ENCODE measurements around the gene NFKBIE. TPM values are rescaled to one million over a fixed set of nuclear protein-coding genes. Genes with fewer than 3 reads are reported as not detected.

The NFKBIE gene
- total and polyA plus RNA-seq, 4 donors = 3.7 to 4.9 (median 4.7) TPM

DNA sequence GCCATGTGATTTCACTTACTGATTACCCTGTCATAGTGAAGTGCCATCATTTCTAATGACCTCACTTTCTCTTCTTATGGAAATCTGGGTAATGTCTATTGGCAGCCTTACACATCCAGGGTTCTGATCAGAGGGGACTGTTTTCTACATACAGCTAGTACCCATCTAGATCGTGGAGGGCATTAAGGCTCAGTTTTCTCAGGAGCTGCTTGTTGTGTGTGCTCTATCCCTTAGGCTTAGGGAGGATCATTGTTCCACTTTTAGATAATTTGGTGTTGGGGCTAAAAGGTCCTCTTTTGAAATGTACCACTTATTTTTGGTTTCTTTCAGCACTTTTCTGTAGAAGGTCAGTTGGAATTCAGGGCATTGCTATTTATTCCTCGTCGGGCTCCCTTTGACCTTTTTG lies 14.6 kb downstream of the NFKBIE start:
- Histone ChIP-seq H3K27ac (ENCODE audit: low read depth in 1 of 2, low read length in 2 of 2) (peak overlapping the region in 1 of 2 donors; percentile 36), H3K9ac (ENCODE audit: low read depth in 1 of 2, low read length in 2 of 2) (no peak overlapping the region), H3K4me1 (ENCODE audit: control insufficient read depth in 4 of 4, insufficient read depth in 4 of 4, low read length in 3 of 4) (peaks cover 2 to 28% (median 19%) of the 10 kb centered on the region in 4 donors), H3K27me3 (ENCODE audit: control insufficient read depth in 4 of 4, insufficient read depth in 4 of 4, low read length in 3 of 4) (no peaks in the 10 kb centered on the region), H3K4me3 (ENCODE audit: low read depth in 1 of 3, low read length in 3 of 3) (no peak overlapping the region), H3K9me3 (ENCODE audit: control insufficient read depth in 4 of 4, low read length in 3 of 4) (no peaks in the 10 kb centered on the region), H3K36me3 (ENCODE audit: control insufficient read depth in 4 of 4, insufficient read depth in 3 of 4, low read depth in 1 of 4, low read length in 3 of 4) (peaks cover 10 to 64% (median 52%) of the 10 kb centered on the region in 4 donors)
- no peak for DNase-seq (ENCODE audit: low spot score)
- 87% methylated on average over 3 of the region's 3 CpGs for WGBS
- TF ChIP-seq FOXA2 (IDR thresholded peaks at IDR 0.05) = no peak
- TF ChIP-seq RXRA (IDR thresholded peaks at IDR 0.05) = no peak
- TF ChIP-seq EGR1 (IDR thresholded peaks at IDR 0.05; ENCODE audit: low read depth in 2 of 2) = no peak
- no peak for TF ChIP-seq HNF4A (conservative IDR thresholded peaks at IDR 0.05)
- TF ChIP-seq MAX (IDR thresholded peaks at IDR 0.05) = no peak
- TF ChIP-seq SP1 (IDR thresholded peaks at IDR 0.05) = no peak
- no peak for TF ChIP-seq JUND (IDR thresholded peaks at IDR 0.05)
- TF ChIP-seq TAF1 (conservative IDR thresholded peaks at IDR 0.05) = no peak
- no peak for TF ChIP-seq RAD21 (IDR thresholded peaks at IDR 0.05)
- no peak for TF ChIP-seq FOXA1 (IDR thresholded peaks at IDR 0.05)

- Histone ChIP-seq H3K27ac (ENCODE audit: low read depth in 1 of 2, low read length in 2 of 2) (peak overlapping the region in 1 of 2 donors; percentile 36), H3K9ac (ENCODE audit: low read depth in 1 of 2, low read length in 2 of 2) (no peak overlapping the region), H3K9me3 (ENCODE audit: control insufficient read depth in 4 of 4, low read length in 3 of 4) (no peaks in the 10 kb centered on the region), H3K27me3 (ENCODE audit: control insufficient read depth in 4 of 4, insufficient read depth in 4 of 4, low read length in 3 of 4) (no peaks in the 10 kb centered on the region), H3K4me1 (ENCODE audit: control insufficient read depth in 4 of 4, insufficient read depth in 4 of 4, low read length in 3 of 4) (peaks cover 5 to 27% (median 23%) of the 10 kb centered on the region in 4 donors), H3K36me3 (ENCODE audit: control insufficient read depth in 4 of 4, insufficient read depth in 3 of 4, low read depth in 1 of 4, low read length in 3 of 4) (peaks cover 10 to 63% (median 52%) of the 10 kb centered on the region in 4 donors), H3K4me3 (ENCODE audit: low read depth in 1 of 3, low read length in 3 of 3) (no peak overlapping the region)
- no peak for DNase-seq (ENCODE audit: low spot score)
- TF ChIP-seq, protein P1, sequence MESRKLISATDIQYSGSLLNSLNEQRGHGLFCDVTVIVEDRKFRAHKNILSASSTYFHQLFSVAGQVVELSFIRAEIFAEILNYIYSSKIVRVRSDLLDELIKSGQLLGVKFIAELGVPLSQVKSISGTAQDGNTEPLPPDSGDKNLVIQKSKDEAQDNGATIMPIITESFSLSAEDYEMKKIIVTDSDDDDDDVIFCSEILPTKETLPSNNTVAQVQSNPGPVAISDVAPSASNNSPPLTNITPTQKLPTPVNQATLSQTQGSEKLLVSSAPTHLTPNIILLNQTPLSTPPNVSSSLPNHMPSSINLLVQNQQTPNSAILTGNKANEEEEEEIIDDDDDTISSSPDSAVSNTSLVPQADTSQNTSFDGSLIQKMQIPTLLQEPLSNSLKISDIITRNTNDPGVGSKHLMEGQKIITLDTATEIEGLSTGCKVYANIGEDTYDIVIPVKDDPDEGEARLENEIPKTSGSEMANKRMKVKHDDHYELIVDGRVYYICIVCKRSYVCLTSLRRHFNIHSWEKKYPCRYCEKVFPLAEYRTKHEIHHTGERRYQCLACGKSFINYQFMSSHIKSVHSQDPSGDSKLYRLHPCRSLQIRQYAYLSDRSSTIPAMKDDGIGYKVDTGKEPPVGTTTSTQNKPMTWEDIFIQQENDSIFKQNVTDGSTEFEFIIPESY (IDR thresholded peaks at IDR 0.05) = no peak
- TF ChIP-seq RAD21 (IDR thresholded peaks at IDR 0.05) (no peak), JUND (IDR thresholded peaks at IDR 0.05) (no peak), TAF1 (conservative IDR thresholded peaks at IDR 0.05) (no peak), HNF4A (conservative IDR thresholded peaks at IDR 0.05) (no peak), EGR1 (IDR thresholded peaks at IDR 0.05; ENCODE audit: low read depth in 2 of 2) (no peak), MAX (IDR thresholded peaks at IDR 0.05) (no peak), RXRA (IDR thresholded peaks at IDR 0.05) (no peak), YY1 (IDR thresholded peaks at IDR 0.05) (no peak), FOXA1 (IDR thresholded peaks at IDR 0.05) (no peak), FOXA2 (IDR thresholded peaks at IDR 0.05) (no peak), ATF3 (IDR thresholded peaks at IDR 0.05) (no peak)
- TF ChIP-seq, protein P2, sequence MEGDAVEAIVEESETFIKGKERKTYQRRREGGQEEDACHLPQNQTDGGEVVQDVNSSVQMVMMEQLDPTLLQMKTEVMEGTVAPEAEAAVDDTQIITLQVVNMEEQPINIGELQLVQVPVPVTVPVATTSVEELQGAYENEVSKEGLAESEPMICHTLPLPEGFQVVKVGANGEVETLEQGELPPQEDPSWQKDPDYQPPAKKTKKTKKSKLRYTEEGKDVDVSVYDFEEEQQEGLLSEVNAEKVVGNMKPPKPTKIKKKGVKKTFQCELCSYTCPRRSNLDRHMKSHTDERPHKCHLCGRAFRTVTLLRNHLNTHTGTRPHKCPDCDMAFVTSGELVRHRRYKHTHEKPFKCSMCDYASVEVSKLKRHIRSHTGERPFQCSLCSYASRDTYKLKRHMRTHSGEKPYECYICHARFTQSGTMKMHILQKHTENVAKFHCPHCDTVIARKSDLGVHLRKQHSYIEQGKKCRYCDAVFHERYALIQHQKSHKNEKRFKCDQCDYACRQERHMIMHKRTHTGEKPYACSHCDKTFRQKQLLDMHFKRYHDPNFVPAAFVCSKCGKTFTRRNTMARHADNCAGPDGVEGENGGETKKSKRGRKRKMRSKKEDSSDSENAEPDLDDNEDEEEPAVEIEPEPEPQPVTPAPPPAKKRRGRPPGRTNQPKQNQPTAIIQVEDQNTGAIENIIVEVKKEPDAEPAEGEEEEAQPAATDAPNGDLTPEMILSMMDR (IDR thresholded peaks at IDR 0.05; ENCODE audit: low read depth, low read length, missing input control) = no peak
- WGBS = 69% methylated on average over 6 of the region's 6 CpGs
These were observed 15.2 kb downstream of the NFKBIE start for GRCh38 chr6:44250067-44250717.

Measured in liver (tissue), 9 donors.